NT2/D1 (cell line): ENCODE results near the gene INSRR.

Source experiments
- SUZ12 ChIP-seq: IDR thresholded peaks from 2 replicates; pipeline ENCODE4 v1.6.1; 2011; ENCODE audit not compliant: insufficient read length, insufficient read depth; ENCODE audit errors: extremely low read depth
- YY1 ChIP-seq: IDR thresholded peaks from 2 replicates; pipeline ENCODE4 v1.6.1; 2011; ENCODE audit not compliant: insufficient read length, insufficient read depth
- ZNF274 ChIP-seq: IDR thresholded peaks from 2 replicates; pipeline ENCODE4 v1.6.1; 2011; ENCODE audit warnings: mild to moderate bottlenecking, low read depth, low read length

DNA sequence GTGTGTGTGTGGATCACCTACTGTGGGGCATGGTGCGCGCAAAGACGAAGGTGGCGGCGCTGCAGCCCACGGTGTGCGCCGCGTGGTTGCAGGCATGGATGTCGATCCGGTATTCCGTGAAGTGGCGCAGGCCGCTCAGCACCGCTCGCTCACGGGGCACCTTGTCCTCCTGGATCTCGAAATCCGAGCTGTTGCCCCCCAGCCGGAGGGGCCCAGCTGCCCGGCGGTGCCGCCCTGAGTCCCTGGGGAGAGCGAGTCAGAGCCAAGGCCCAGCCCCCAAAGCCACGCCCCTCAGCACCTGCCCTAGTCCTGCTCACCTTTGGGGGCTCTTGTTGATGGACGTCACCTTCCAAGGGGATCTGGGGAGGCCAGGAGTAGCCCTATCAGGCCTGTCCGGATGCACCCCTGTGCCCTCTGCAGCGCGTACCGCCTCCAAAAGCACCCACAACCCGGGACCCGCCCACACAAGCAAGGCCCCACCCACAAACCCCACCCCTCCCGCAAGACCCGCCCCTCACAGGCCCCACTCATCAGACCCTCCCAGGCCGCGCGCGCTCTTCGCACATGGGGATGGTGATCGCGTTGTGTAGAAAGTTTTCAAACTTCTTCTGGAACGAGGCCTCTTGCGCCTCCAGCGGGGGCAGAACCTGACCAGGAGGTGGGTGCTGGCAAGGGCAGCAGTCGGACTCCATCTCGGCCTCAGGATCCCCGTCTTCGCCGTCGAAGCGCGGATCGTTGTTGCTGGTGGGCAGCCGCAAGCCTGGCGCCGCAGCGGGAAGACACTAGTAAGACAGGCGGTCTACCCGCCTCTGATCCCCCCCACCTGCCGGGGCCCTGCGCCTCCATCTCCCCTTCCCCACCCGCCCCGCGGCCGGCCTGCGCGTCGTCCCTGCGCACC, 13.6 kb downstream of the INSRR start:
- no peak for TF ChIP-seq SUZ12
- no peak for TF ChIP-seq YY1
- TF ChIP-seq ZNF274 = no peak
